Measurements from ENCODE around the gene UAP1L1.

Gene UAP1L1

DNA sequence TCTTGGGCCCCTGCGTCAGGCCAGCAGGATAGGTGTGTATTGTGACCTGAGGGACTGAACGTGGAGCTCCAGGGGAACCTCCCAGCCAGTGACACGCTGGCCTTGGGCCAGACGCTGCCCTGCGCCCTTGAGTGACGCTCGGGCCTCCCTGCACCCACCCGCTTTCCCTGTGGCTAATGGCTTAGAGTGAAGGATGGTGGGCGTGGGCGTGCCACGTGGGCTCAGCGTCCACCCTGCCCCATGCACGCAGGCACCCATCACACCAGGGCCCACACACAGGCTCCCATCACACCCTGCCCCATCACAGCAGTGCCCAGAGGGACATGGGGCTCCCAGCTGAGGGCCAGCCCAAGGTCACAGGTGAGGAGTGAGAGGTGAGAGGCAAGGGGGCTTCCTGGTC lies 40.3 kb upstream of the UAP1L1 start:
- TF ChIP-seq, protein P1, sequence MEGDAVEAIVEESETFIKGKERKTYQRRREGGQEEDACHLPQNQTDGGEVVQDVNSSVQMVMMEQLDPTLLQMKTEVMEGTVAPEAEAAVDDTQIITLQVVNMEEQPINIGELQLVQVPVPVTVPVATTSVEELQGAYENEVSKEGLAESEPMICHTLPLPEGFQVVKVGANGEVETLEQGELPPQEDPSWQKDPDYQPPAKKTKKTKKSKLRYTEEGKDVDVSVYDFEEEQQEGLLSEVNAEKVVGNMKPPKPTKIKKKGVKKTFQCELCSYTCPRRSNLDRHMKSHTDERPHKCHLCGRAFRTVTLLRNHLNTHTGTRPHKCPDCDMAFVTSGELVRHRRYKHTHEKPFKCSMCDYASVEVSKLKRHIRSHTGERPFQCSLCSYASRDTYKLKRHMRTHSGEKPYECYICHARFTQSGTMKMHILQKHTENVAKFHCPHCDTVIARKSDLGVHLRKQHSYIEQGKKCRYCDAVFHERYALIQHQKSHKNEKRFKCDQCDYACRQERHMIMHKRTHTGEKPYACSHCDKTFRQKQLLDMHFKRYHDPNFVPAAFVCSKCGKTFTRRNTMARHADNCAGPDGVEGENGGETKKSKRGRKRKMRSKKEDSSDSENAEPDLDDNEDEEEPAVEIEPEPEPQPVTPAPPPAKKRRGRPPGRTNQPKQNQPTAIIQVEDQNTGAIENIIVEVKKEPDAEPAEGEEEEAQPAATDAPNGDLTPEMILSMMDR (IDR thresholded peaks at IDR 0.05; ENCODE audit: low read depth, low read length): no peak
- no peak for DNase-seq (ENCODE audit: extremely low read depth, low read depth)

- TF ChIP-seq, protein P1 (IDR thresholded peaks at IDR 0.05; ENCODE audit: low read depth, low read length): no peak
- DNase-seq (ENCODE audit: extremely low read depth, low read depth): no peak
These were observed 39.8 kb upstream of the UAP1L1 start for GRCh38 chr9:137037483-137037882.

DNA sequence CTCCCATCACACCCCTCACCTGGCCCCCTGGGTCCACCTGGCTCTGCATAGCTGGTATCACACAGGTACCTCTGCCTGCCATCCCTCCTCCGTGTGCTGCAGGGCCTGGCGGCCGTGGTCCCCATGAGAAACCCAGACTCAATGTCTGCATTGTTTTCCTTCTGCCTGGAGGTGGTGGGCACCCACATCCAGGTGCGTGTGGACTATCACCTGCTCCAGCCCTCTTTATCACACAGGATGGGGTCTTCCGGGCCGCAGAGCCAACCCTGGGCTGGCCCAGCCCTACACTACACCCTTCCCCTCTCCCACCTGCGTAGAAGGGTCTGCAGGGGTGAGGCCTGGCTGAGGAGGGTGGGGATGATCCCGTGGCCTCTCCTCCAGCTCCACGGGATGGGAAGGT lies 38.4 kb upstream of the UAP1L1 start:
- TF ChIP-seq, protein P1 (IDR thresholded peaks at IDR 0.05; ENCODE audit: low read depth, low read length): no peak
- no peak for DNase-seq (ENCODE audit: extremely low read depth, low read depth)

DNA sequence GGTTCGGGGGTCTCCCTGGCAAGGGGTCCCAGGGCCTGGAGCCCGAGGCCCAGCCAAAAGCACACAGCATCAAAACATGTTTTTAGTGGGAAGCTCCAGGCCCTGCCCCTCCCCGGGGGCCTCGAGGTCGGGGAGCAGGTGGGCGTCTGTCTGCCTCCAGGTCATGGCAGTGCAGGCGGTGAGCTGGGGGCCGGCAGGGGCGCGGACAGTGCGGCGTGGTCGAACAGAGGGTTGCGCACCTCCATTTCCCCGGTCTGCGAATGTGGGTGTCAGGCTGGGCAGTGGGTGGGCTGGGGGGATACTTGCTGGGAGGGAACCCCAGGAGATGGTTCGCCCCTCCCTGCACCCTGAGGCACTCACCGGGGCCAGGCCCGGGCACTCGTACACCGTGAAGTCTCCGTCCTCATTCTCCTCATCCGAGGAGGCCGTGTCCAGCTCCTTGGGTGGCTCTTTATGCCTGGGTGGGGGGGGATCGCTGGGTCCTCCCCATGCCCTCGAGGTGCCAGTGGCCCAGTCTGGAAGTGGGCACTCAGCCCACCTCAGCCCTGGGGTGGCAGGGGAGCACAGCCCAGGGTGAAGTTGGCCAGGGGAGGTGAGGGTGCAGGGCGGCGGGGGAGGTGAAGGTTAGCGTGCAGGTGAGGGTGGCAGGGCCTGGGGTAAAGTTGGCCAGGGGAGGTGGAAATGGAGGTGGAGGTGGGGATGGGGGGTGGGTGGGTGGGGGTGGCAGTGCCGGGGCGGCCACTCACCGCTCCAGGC lies 37.5 kb upstream of the UAP1L1 start:
- no peak for DNase-seq (ENCODE audit: extremely low read depth, low read depth)
- TF ChIP-seq, protein P1 (IDR thresholded peaks at IDR 0.05; ENCODE audit: low read depth, low read length): no peak

DNA sequence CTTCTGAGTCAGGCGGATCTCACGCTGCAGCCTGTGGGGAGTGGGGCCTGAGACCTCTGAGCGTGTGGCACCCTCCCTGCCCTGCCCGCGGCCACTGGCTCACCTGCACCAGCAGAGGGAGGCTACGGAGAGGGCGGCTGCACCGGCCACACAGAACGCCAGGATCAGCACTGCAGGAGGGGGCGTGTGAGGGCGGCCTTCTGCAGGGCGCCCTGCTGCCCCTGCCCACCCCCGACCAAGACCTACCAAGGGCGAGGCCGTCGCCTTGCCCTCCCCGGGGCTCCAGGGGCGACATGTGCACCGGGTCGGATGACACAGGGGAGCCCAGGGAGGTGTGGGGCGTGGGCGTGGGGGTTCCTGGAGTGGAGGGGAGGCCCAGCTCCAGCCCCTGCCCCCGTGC lies 36.7 kb upstream of the UAP1L1 start:
- DNase-seq (ENCODE audit: extremely low read depth, low read depth): no peak
- TF ChIP-seq, protein P1 (IDR thresholded peaks at IDR 0.05; ENCODE audit: low read depth, low read length): no peak

DNA sequence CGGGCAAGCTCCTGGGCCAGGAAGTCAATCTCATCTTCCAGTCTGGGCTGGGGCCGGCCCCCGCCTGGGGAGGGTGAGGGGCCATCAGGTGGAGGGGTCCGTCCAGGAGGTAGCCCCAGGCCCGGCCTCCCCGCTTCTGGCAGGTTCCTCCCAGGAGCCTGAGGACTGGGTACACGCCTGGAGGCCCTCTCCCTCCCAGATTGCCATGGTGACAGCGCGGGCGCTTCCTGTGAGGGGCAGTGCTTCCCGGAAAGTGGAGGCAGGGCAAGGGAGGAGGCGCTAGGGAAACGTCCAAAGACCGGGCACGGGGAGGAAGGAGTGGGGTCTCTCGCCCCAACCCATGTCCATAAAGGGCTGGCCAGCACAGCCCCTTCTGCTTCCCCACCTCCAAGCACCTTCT lies 36.2 kb upstream of the UAP1L1 start:
- TF ChIP-seq, protein P1 (IDR thresholded peaks at IDR 0.05; ENCODE audit: low read depth, low read length): no peak
- no peak for DNase-seq (ENCODE audit: extremely low read depth, low read depth)

GRCh38 chr9:137042751-137043727 lies 34.3 kb upstream of the UAP1L1 start:
- TF ChIP-seq, protein P1 (IDR thresholded peaks at IDR 0.05; ENCODE audit: low read depth, low read length): no peak
- no peak for DNase-seq (ENCODE audit: extremely low read depth, low read depth)
